ENCODE results near the gene UBTF.

UBTF gene

DNA sequence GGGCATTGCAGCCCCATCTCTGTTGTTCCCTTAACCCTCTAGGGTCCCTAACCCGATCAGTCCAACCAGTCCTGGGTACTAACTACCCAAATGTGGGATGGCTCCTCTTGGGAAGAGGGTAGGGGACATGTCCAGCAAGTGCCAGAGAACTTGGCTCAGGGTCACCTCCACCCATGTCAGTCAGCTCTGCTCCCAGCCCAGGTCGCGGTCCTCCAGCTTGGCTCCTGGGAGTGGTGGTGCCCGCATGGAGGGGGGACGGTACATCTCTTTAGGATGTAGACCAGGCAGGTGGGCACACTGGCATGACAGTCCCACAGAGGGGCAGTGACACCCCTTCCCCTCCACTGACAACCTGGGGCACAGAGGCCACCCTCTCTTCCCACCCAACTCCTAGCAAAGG, 26.7 kb downstream of the UBTF start:
- no peak overlapping the region for H3K4me2 ChIP-seq (ENCODE audit: low read length)

DNA sequence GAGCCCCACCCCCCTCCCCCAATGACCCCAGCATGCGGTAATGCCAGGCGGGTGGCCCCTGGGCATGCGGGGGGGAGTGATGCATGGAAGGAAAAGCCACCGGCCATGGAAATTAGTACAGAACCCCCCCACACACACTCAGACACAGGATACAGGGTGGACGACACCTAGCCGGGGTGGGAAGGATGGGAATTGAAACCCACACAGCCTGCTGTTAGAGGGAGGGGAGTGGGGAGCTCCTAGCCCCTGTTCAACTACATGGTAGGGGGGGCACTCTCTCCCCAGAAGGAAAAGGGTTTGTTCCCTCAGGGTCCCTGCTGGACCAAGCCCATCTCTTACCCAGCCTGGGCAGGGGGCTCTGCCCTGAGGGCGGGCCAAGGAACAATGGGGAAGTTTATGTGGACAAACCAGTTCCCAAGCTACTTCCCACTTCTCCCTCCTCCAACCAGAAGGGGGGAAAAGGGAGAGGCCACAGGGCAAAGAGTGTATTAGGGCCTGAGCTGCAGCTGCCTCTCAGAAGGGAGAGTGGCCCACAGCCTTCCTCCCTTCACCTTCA, 27.5 kb downstream of the UBTF start:
- Histone ChIP-seq H3K36me3 (ENCODE audit: control insufficient read depth, low read length) (peaks cover 58% of the 10 kb centered on the region), H3K27me3 (ENCODE audit: control insufficient read depth, low read length) (no peaks in the 10 kb centered on the region), H3K4me1 (ENCODE audit: control insufficient read depth, low read length) (peaks cover 12% of the 10 kb centered on the region), H3K79me2 (ENCODE audit: control insufficient read depth, low read length) (peaks cover 20% of the 10 kb centered on the region), H3K4me3 (ENCODE audit: low read length) (no peak overlapping the region), H3K9me2 (replicated peaks; ENCODE audit: control insufficient read depth, low read length) (no peaks in the 10 kb centered on the region), H3K27ac (ENCODE audit: low read depth, low read length) (no peak overlapping the region), H3K9me3 (ENCODE audit: control insufficient read depth, insufficient read depth, low read length) (no peaks in the 10 kb centered on the region), H3K4me2 (ENCODE audit: low read length) (no peak overlapping the region), H4K20me1 (ENCODE audit: control insufficient read depth, insufficient read depth, low read depth, low read length) (no peaks in the 10 kb centered on the region), H3F3A (ENCODE audit: control insufficient read depth, insufficient read depth) (peaks cover 4% of the 10 kb centered on the region; the same call in 1 of the 2 replicates)
- no peak for TF ChIP-seq EZH2phosphoT487 (IDR thresholded peaks at IDR 0.05; ENCODE audit: borderline replicate concordance, low read length)
- TF ChIP-seq, protein P1, sequence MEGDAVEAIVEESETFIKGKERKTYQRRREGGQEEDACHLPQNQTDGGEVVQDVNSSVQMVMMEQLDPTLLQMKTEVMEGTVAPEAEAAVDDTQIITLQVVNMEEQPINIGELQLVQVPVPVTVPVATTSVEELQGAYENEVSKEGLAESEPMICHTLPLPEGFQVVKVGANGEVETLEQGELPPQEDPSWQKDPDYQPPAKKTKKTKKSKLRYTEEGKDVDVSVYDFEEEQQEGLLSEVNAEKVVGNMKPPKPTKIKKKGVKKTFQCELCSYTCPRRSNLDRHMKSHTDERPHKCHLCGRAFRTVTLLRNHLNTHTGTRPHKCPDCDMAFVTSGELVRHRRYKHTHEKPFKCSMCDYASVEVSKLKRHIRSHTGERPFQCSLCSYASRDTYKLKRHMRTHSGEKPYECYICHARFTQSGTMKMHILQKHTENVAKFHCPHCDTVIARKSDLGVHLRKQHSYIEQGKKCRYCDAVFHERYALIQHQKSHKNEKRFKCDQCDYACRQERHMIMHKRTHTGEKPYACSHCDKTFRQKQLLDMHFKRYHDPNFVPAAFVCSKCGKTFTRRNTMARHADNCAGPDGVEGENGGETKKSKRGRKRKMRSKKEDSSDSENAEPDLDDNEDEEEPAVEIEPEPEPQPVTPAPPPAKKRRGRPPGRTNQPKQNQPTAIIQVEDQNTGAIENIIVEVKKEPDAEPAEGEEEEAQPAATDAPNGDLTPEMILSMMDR (IDR thresholded peaks at IDR 0.05; ENCODE audit: low read depth, low read length, poor library complexity, severe bottlenecking) = no peak

More for the DNA sequence above, 26.7 kb downstream of the UBTF start:
- Histone ChIP-seq H3K4me1 (ENCODE audit: control insufficient read depth, low read length) (peaks cover 16% of the 10 kb centered on the region), H3K4me3 (ENCODE audit: low read length) (no peak overlapping the region), H3K27ac (ENCODE audit: low read depth, low read length) (no peak overlapping the region), H3K27me3 (ENCODE audit: control insufficient read depth, low read length) (no peaks in the 10 kb centered on the region), H3K9me2 (replicated peaks; ENCODE audit: control insufficient read depth, low read length) (no peaks in the 10 kb centered on the region), H3K9me3 (ENCODE audit: control insufficient read depth, insufficient read depth, low read length) (no peaks in the 10 kb centered on the region), H4K20me1 (ENCODE audit: control insufficient read depth, insufficient read depth, low read depth, low read length) (no peaks in the 10 kb centered on the region), H3K79me2 (ENCODE audit: control insufficient read depth, low read length) (peaks cover 20% of the 10 kb centered on the region), H3F3A (ENCODE audit: control insufficient read depth, insufficient read depth) (peaks cover 4% of the 10 kb centered on the region; the same call in 1 of the 2 replicates), H3K36me3 (ENCODE audit: control insufficient read depth, low read length) (peaks cover 66% of the 10 kb centered on the region)
- TF ChIP-seq, protein P1 (IDR thresholded peaks at IDR 0.05; ENCODE audit: low read depth, low read length, poor library complexity, severe bottlenecking) = no peak
- no peak for TF ChIP-seq EZH2phosphoT487 (IDR thresholded peaks at IDR 0.05; ENCODE audit: borderline replicate concordance, low read length)

DNA sequence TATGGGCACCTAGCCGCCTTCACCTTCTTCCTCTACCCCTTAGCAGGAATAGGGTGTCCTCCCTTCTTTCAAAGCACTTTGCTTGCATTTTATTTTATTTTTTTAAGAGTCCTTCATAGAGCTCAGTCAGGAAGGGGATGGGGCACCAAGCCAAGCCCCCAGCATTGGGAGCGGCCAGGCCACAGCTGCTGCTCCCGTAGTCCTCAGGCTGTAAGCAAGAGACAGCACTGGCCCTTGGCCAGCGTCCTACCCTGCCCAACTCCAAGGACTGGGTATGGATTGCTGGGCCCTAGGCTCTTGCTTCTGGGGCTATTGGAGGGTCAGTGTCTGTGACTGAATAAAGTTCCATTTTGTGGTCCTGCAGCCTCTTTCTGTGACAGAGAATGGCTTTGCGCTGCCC, 28.1 kb downstream of the UBTF start:
- no peak overlapping the region for H3K4me2 ChIP-seq (ENCODE audit: low read length)
- H3K27ac ChIP-seq (ENCODE audit: low read depth, low read length) = no peak overlapping the region
- H3K27me3 ChIP-seq (ENCODE audit: control insufficient read depth, low read length) = no peaks in the 10 kb centered on the region
- H3K36me3 ChIP-seq (ENCODE audit: control insufficient read depth, low read length) = peaks cover 54% of the 10 kb centered on the region
- H3K4me3 ChIP-seq (ENCODE audit: low read length) = no peak overlapping the region
- H3F3A ChIP-seq (ENCODE audit: control insufficient read depth, insufficient read depth) = peaks cover 4% of the 10 kb centered on the region; the same call in 1 of the 2 replicates
- H3K9me3 ChIP-seq (ENCODE audit: control insufficient read depth, insufficient read depth, low read length) = no peaks in the 10 kb centered on the region
- peaks cover 17% of the 10 kb centered on the region for H3K79me2 ChIP-seq (ENCODE audit: control insufficient read depth, low read length)
- H4K20me1 ChIP-seq (ENCODE audit: control insufficient read depth, insufficient read depth, low read depth, low read length) = no peaks in the 10 kb centered on the region
- no peak for TF ChIP-seq EZH2phosphoT487 (IDR thresholded peaks at IDR 0.05; ENCODE audit: borderline replicate concordance, low read length)
- TF ChIP-seq, protein P1 (IDR thresholded peaks at IDR 0.05; ENCODE audit: low read depth, low read length, poor library complexity, severe bottlenecking) = no peak
- peaks cover 12% of the 10 kb centered on the region for H3K4me1 ChIP-seq (ENCODE audit: control insufficient read depth, low read length)
- no peaks in the 10 kb centered on the region for H3K9me2 ChIP-seq (replicated peaks; ENCODE audit: control insufficient read depth, low read length)
